MCF 10A (cell line): Measurements from ENCODE around the gene PNPLA3. TPM values are rescaled to one million over a fixed set of nuclear protein-coding genes. Genes with fewer than 3 reads are reported as not detected.

ENCODE experiments used
- BruUV-seq: library from RNA; stranded (reverse); fragments of 400-500 nt; replicated peaks from 2 replicates; lab custom pipeline; 2021; lab: Mats Ljungman, UMichigan
- CTCF ChIA-PET: fragments of 300-600 bp; sonication (Branson Sonifier 250); formaldehyde crosslinking; extraction: SDS; loops from one replicate; lab custom pipeline; 2021; ENCODE audit warnings: antibody characterized with exemption, inconsistent platforms; lab: Yijun Ruan, JAX
- POLR2A ChIA-PET: fragments of 300-600, 350-650 bp; sonication (Branson Sonifier 250); formaldehyde crosslinking; extraction: SDS; loops from one replicate; lab custom pipeline; 2020; ENCODE audit warnings: antibody characterized with exemption, inconsistent platforms; lab: Yijun Ruan, JAX
- DNase-seq: peaks from one replicate; pipeline ENCODE4 v3.0.0-alpha.2; 2018; ENCODE audit not compliant: unreplicated experiment
- H3K27ac Mint-ChIP-seq: one replicate; pipeline ENCODE4 v1.8.0; 2022; ENCODE audit warnings: mild to moderate bottlenecking, low read depth, mixed read lengths; ENCODE audit not compliant: unreplicated experiment
- H3K27me3 Mint-ChIP-seq: one replicate; pipeline ENCODE4 v1.8.0; 2022; ENCODE audit warnings: mixed read lengths; ENCODE audit not compliant: insufficient read depth, unreplicated experiment
- H3K36me3 Mint-ChIP-seq: one replicate; pipeline ENCODE4 v1.8.0; 2022; ENCODE audit warnings: mild to moderate bottlenecking, moderate library complexity, mixed read lengths; ENCODE audit not compliant: insufficient read depth, unreplicated experiment
- H3K4me1 Mint-ChIP-seq: one replicate; pipeline ENCODE4 v1.8.0; 2022; ENCODE audit warnings: mixed read lengths; ENCODE audit not compliant: insufficient read depth, unreplicated experiment
- H3K4me3 Mint-ChIP-seq: one replicate; pipeline ENCODE4 v1.8.0; 2022; ENCODE audit warnings: mild to moderate bottlenecking, moderate library complexity, mixed read lengths; ENCODE audit not compliant: unreplicated experiment
- H3K9me3 Mint-ChIP-seq: one replicate; pipeline ENCODE4 v1.8.0; 2022; ENCODE audit warnings: mixed read lengths; ENCODE audit not compliant: unreplicated experiment
- intact Hi-C: fragments of 100-400 bp; cut with micrococcal nuclease; formaldehyde crosslinking; loops from 2 replicates; pipeline ENCODE4 v1.14.1; 2022
- total RNA-seq: library from RNA; stranded (reverse); gene quantifications from 2 replicates; pipeline ENCODE4 v1.2.3, GENCODE V29; 2022
- TF ChIP-seq, protein P1 (sequence below): fragments of 200-600 bp; IDR thresholded peaks from one replicate; pipeline ENCODE4 v1.8.0; 2022; ENCODE audit warnings: antibody characterized with exemption, mild to moderate bottlenecking; ENCODE audit not compliant: unreplicated experiment

Gene PNPLA3
- total RNA-seq, 1 experiment from 2014 or later = 4.2 TPM

DNA sequence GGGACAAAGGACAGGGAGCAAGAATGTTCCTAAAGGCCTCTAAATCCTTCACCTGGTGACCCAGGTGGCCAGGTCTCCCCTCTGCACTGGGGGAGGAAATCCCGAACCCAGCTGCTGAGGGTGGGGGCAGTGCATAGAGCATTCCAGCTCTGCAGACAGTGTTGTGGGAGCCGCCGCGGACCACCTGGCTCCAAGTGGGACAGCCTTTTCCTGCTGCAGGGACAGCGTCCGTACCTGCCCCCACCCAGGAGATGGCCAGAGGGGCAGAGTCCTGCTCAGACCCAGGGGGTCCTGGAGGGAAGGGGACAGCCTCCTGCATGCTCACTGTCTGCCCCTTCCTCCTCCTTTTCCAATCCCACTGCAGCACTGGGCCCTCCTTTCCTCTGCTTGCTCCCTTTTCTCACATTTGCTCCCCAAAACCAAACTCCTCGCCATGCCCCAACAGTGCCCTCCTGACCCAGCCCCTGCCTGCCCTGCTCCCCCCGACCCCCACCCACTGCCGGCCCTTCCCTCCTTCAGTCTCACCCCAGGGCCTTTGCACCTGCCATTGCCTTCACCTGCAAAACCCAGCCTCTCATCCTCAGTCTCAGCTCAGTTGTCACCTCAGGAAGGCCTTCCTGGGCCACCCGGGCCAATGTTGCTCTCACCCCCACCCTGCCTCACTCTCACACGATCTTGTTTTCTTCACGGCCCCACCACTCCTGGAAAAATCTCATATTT, 44.6 kb upstream of the PNPLA3 start:
- ChIA-PET CTCF (interaction anchor here (0.7 kb wide), 1 partner anchor 66 kb away, joined by 4 read pairs; no protein-coding TSS in a partner anchor), POLR2A (interaction anchor here (0.6 kb wide), 1 partner anchor 684 kb away, joined by 3 read pairs; no protein-coding TSS in a partner anchor)
- Mint-ChIP-seq H3K27me3 (peaks cover 59% of the 10 kb centered on the region), H3K36me3 (no peaks in the 10 kb centered on the region), H3K27ac (no peak overlapping the region), H3K9me3 (no peaks in the 10 kb centered on the region), H3K4me1 (no peaks in the 10 kb centered on the region), H3K4me3 (no peak overlapping the region)
- DNase-seq = no peak
- TF ChIP-seq, protein P1, sequence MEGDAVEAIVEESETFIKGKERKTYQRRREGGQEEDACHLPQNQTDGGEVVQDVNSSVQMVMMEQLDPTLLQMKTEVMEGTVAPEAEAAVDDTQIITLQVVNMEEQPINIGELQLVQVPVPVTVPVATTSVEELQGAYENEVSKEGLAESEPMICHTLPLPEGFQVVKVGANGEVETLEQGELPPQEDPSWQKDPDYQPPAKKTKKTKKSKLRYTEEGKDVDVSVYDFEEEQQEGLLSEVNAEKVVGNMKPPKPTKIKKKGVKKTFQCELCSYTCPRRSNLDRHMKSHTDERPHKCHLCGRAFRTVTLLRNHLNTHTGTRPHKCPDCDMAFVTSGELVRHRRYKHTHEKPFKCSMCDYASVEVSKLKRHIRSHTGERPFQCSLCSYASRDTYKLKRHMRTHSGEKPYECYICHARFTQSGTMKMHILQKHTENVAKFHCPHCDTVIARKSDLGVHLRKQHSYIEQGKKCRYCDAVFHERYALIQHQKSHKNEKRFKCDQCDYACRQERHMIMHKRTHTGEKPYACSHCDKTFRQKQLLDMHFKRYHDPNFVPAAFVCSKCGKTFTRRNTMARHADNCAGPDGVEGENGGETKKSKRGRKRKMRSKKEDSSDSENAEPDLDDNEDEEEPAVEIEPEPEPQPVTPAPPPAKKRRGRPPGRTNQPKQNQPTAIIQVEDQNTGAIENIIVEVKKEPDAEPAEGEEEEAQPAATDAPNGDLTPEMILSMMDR = no peak
- intact Hi-C loops = no loop called here
- no TSS peak for BruUV-seq

DNA sequence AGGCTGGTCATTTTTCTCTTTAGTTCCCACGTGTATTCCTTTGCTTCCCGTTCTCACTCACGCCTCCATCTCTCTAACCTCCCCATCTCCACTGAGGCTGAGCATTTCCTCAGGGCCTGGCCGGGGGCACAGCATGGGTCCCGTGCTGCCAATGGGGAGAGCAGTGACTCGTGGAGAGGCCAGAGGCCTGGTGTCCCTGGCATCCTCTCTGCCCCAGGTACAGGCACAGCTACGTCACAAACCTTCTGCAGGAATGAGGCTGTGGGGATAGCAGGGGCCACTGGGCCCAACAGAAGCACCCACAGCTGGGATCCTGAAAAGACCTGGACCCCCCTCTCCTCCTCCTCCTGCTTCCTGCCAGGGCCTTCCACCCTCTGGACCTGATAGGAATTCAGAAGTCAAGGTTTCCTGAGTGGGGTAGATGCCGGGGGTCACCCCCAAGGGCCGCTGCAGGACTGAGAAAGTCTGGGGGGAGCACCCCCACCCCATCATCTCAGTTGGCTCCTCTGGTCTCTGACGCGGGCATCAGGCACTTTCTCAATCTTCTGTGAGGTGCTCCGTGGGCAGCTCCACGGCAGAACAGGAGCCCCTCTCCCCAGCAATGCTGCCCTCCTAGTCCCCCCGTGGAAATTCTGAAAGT, 43.6 kb upstream of the PNPLA3 start:
- ChIA-PET POLR2A (no interaction called here), CTCF (interaction anchor here (0.6 to 1.0 kb wide), 3 partner anchors 12 to 491 kb away, joined by 3 to 4 read pairs (median 3); no protein-coding TSS in a partner anchor)
- no peak for DNase-seq
- no TSS peak for BruUV-seq
- no peaks in the 10 kb centered on the region for H3K36me3 Mint-ChIP-seq
- H3K9me3 Mint-ChIP-seq = no peaks in the 10 kb centered on the region
- H3K27me3 Mint-ChIP-seq = peaks cover 48% of the 10 kb centered on the region
- intact Hi-C loops = loop anchor here (5.0 kb wide), 1 partner anchor 747 kb away; no protein-coding TSS in a partner anchor
- TF ChIP-seq, protein P1 = no peak
- H3K27ac Mint-ChIP-seq = no peak overlapping the region
- no peak overlapping the region for H3K4me3 Mint-ChIP-seq
- no peaks in the 10 kb centered on the region for H3K4me1 Mint-ChIP-seq

DNA sequence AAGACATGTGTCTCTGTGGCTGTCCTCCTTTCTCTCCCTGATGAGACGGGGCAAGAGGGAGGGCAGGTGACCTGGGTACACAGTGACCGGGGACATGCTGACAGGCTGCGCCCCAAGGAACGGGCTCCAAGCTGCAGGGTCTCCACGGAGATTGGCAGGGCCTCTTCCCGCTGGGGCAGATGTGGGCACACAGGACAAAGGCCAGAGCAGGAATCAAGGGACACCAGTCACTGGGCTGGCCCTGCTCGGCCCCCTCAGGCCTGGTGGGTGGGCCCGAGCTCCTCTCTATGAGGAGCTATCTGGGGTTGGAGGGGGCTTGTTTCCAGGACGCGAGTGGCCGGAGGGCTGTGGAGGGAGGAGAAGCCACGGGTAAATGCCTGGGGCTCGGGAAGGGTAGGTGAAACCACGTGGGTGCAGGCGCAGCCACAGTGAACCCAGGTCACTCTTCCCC, 43.0 kb upstream of the PNPLA3 start:
- intact Hi-C loops = loop anchor here (5.0 kb wide), 1 partner anchor 747 kb away; no protein-coding TSS in a partner anchor
- Mint-ChIP-seq H3K36me3 (no peaks in the 10 kb centered on the region), H3K27ac (no peak overlapping the region), H3K4me1 (no peaks in the 10 kb centered on the region), H3K9me3 (no peaks in the 10 kb centered on the region), H3K4me3 (no peak overlapping the region), H3K27me3 (peaks cover 43% of the 10 kb centered on the region)
- POLR2A ChIA-PET = no interaction called here
- BruUV-seq = no TSS peak
- CTCF ChIA-PET = interaction anchor here (0.6 to 1.0 kb wide), 2 partner anchors 13 to 492 kb away, joined by 3 read pairs; no protein-coding TSS in a partner anchor
- TF ChIP-seq, protein P1 = no peak
- no peak for DNase-seq
